NOMO-1 (cell line): ENCODE data around the gene PEAK3.
"Not testable (repeated sequence)": the region's sequence is repeated elsewhere in the genome, so short reads cannot be mapped to it uniquely, and the experiment has no call there.

Experiments used
- DNase-seq, 2 experiments: peaks; one replicate each; lab custom pipeline; 2025; ENCODE audit not compliant: unreplicated experiment in 2 of 2; lab: John Stamatoyannopoulos, UW

PEAK3 gene

DNA sequence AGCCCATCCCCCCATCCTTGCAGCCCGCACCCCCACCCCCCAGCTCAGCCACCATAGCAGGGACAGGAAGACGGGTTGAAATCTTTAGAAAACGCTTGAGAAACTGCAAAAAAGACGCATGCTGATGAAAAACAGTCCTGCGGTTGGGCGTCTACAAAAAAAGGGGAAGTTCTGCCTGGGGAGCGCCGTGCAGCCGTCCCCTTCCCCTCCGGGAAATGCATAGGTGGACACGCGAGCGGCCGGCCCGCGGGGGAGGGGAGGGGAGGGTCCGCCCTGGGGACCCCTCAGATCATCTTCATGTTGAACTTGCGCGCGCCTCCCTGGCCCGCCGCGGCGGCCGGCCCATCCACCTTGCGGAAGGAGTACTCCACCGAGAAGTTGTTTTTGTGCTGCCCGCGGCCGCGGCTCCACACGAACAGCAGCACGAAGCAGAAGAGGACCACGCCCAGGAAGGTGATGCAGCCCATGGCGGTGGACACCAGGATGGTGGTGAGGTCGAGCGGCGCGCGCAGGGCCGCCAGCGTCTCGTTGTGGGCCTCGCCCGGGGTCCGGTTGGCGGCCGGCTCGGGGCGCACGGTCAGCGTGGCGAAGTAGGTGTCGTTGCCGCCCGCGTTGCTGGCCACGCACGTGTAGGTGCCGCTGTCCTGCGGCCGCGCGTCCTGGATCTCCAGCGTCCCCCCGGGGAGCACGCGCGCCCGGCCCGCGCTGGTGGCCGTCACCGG lies 7.9 kb upstream of the PEAK3 start:
- DNase-seq, result peak; percentile 94 to 96

DNA sequence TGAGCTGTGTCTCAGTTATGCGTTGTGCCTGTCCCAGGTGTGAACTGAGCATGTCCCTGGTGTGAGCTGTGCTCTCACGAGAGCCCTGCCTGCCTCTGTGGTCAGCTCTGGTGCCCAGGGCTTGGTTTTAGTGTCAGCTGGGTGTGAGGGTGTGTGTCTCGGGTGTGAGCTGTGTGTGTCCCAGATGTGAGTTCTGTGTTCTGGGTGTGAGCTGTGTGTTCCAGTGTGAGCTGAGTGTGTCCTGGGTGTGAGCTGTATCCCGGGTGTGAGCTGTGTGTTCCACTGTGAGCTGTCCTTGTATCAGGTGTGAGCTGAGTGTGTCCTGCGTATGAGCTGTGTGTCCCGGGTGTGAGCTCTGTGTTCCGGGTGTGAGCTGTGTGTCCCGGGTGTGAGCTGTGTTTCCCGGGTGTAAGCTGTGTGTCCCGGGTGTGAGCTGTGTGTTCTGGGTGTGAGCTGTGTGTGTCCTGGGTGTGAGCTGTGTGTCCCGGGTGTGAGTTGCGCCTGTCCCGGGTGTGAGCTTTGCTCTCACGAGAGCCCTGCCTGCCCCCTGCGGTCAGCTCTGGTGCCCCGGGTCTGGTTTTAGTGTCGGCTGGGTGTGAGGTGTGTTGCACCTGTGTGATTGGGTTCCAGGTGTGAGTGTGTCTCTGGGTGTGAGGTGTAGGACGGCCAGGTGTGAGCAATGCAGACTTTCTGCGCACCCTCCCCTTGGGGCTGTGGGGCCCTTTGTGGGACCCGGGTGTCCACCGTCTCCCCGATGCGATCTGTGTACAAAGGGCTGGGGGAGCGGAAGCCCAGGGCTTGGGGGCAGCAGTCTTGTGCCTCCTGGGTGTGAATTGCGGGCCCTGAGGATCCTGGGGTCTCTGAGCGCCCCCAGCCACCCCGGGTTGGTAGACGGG lies 7.1 kb upstream of the PEAK3 start:
- no peak for DNase-seq

DNA sequence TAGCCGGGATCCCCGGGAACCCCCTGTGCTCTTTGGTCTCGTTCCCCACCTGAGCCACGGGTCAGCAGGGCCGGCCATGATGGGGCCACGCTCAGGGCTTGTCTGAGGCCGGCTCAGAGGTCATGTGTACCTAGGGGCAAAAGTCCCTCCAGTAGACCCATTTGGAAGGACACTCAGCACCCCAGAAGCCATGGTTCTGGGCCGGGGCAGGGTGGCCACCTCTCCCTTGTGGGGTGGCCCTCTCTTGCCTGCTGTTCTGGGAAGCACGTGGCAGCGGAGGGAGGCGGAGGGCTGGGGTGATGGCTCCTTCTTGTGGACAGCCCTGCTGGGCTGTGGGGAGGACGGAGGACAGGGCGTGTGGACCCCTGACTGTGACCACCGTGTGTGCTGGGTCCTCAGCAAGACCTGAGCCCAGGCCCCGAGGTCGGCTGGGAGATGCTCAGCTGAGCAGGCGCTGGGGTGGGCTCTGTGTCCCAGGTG lies 6.4 kb upstream of the PEAK3 start:
- DNase-seq, result no peak

GRCh38 chr19:2287585-2288337 lies 5.8 kb upstream of the PEAK3 start:
- peak in 1 of 2 experiments; percentile 36 for DNase-seq

DNA sequence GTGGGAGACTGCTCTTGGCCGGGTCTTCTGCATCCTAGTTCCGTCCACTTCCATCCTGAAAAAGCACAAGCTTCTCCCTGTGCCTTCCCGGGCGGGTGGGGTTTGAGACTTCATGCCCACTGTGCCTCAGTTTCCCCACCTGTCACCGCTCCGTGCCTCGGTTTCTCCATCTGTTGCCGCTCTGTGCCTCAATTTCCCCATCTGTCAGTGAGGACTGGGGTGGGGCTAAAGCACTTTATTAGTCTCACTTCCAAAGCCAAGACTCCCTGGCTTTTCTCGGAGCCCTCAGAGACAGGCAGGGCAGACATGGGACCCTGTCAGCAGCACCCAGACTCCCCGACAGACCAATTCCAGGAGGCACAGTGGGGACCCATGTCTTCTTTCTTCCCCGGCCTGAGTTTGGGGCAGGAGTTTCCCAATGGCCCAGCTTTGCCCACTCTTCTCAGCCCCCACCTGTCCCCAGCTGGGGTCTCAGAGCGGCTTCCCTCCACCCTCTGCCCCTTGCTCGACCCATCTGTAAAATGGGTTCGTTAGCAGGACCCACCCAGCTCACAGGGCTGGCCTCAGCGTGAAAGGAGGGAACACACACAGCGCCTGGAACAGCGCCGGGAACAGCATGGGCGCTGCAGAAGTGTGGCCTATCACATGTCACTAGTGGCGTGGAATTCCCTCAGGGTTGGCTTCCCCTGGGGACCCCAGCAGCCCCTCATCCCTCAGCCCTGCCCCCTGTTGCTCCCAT lies 4.6 kb upstream of the PEAK3 start:
- no peak for DNase-seq

- no peak for DNase-seq
Measured at GRCh38 chr19:2283835-2284507, 2.0 kb upstream of the PEAK3 start.

DNA sequence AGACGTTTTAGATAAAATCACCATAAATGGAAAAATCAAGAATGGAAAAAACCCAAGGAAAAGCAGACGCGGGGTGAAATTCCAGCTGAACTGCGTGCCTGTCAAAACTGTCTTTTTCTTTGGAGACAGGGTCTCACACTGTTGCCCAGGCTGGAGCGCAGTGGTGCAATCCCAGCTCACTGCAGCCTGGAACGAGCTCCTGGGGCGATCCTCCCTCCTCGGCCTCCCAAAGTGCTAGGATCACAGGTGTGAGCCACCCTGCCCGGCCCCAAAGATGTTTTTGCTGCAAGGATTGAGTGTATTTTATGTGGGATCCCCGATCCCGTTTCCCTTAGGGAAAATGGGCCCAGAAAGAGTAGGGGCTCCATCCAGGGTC lies 875 bp upstream of the PEAK3 start:
- no peak for DNase-seq

DNA sequence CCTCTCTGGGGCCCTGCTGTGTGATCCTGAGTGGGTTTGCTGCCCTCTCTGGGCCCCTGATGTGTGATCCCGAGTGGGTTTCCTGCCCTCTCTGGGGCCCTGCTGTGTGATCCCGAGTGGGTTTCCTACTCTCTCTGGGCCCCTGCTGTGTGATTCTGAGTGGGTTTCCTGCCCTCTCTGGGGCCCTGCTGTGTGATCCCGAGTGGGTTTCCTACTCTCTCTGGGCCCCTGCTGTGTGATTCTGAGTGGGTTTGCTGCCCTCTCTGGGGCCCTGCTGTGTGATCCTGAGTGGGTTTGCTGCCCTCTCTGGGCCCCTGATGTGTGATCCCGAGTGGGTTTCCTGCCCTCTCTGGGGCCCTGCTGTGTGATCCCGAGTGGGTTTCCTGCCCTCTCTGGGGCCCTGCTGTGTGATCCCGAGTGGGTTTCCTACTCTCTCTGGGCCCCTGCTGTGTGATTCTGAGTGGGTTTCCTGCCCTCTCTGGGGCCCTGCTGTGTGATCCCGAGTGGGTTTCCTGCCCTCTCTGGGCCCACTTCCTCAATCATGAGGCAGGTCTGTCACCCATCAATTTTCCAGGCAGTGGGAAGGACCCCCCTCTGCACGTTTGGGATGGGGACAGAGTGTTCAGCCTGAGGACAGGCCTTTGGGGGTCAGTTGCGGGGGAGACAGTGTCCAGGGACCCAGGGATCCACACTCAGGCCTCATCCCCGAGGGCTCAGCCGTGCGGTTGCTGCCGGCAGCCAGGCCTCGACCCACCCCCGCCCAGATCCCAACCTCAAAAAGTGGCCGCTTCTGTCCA lies 512 bp downstream of the PEAK3 start:
- DNase-seq, result not testable (repeated sequence)

- DNase-seq, result no peak
Measured at GRCh38 chr19:2280633-2281264, 1.2 kb downstream of the PEAK3 start.

DNA sequence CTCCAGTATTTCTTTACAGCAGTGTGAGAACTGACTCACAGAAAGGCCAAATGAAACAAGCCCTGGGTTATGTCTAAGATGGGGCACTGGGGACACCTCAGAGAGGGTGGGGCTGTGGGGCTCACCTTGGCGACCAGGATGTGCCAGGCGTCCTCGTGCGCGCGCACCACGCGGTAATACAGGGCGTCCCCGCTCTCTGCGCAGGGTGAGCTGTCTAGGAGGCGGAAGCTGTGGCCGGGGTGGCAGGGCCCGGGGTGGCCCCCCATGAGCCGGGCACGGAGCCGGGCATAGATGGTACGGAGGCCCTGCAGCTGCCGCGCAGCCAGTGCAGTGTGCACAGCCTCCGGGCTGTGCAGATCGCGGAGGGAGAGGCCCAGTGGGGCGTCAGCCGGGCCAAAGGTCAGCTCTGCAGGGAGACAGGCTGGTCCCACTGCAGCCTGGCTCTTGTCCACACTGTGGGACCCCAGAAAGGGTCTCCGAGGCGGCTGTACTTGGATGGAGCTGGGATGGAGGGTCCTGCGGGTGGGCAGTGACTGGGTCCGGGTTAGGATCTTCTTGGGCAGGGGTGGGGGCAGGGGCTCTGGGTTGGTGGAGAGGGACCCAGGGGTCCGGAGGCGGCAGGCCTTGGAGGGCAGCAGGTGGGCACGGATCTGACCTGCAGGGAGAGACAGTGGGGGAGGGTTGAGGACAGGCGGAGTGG lies 3.4 kb downstream of the PEAK3 start:
- DNase-seq, result no peak

GRCh38 chr19:2277138-2277537 lies 4.8 kb downstream of the PEAK3 start:
- DNase-seq, result no peak

- no peak for DNase-seq
Measured at GRCh38 chr19:2276429-2276986, 5.5 kb downstream of the PEAK3 start.

GRCh38 chr19:2275588-2276428 lies 6.2 kb downstream of the PEAK3 start:
- no peak for DNase-seq

- DNase-seq, result peak; percentile 55 to 60
Measured at GRCh38 chr19:2274931-2275535, 6.9 kb downstream of the PEAK3 start.

GRCh38 chr19:2274185-2274711 lies 7.7 kb downstream of the PEAK3 start:
- no peak for DNase-seq
